GM21723 (cell line): ENCODE measurements around the gene NR1H3.
"Not testable (repeated sequence)": the region's sequence is repeated elsewhere in the genome, so short reads cannot be mapped to it uniquely, and the experiment has no call there.

Experiments
- ATAC-seq: cut with Tn5 transposase; IDR thresholded peaks from one replicate; pipeline ENCODE4 v1.9.1; 2021; ENCODE audit warnings: mild to moderate bottlenecking, moderate library complexity; ENCODE audit not compliant: unreplicated experiment

The NR1H3 gene

DNA sequence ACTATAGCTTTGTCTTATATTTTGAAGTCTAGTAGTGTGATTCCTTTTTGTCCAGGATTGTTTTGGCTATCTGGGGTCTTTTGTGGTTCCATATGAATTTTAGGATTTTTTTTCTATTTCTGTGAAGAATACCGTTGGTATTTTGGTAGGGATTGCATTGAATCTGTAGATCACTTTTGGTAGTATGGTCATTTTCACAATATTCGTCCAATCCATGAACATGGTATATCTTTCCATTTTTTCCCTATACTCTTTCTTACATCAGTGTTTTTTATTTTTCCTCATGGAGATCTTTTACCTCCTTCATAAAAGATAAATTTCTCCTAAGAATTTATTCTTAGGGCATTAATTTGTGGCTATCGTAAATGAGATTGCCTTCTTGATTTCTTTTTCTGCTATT is 41.3 kb downstream of the NR1H3 start:
- ATAC-seq: no peak

- ATAC-seq: no peak
Observed at GRCh38 chr11:47302853-47303252, 45.1 kb downstream of the NR1H3 start.

- no peak for ATAC-seq
Observed at GRCh38 chr11:47305734-47306483, 48.1 kb downstream of the NR1H3 start.

DNA sequence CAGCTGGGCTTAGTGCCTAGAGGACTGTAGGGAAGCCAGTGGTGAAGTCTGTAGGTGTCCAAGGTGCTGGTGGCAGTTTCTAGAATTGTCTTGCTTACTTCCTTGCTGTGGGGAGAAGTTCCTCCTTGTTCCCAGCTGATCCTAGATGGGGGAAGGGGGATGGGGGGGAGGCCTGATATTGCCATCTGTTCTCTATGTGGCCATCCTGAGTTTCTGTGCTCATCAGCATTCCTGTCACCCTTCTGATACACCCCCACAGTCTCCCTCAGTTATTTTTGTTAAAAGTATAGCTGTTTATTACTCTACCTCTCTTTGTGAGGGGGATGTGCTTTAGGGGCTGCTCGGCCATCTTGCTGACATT is 48.7 kb downstream of the NR1H3 start:
- ATAC-seq: no peak

DNA sequence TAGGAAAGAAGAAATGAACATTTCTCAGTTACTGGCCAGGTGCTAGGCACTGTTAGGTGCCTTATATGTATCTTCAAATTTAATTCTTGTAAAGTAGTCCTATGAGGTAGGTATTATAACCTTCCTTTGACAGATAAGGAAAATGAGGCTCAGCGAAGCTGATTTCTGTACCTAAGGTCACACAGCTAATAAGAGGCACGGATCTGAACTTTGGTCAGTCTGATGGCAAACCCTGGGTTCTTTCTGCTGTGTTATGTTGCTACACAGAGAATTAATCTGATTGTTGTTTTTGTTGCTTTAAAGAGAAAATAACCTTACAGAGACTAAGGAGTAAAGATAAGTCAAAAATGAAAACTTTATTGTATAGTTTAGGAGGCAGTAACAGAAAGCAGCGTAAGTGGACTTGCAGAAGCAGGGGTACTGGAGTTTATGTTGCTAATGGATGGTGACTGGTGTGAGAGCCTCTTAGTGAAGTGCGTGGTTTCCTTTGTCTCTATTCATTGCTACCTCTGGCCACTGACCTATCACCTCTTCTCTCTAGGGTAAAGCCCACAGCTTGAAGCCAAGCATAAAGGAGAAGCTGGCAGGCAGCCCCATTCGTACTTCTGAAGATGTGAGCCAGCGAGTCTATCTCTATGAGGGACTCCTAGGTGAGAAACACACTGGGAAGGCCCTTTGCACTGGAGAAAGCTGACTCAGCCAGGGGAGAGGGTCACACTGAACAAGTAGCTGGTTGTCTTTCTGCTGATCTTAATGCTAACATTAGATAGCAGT is 50.4 kb downstream of the NR1H3 start:
- no peak for ATAC-seq

GRCh38 chr11:47314992-47315391 is 57.2 kb downstream of the NR1H3 start:
- ATAC-seq: no peak

DNA sequence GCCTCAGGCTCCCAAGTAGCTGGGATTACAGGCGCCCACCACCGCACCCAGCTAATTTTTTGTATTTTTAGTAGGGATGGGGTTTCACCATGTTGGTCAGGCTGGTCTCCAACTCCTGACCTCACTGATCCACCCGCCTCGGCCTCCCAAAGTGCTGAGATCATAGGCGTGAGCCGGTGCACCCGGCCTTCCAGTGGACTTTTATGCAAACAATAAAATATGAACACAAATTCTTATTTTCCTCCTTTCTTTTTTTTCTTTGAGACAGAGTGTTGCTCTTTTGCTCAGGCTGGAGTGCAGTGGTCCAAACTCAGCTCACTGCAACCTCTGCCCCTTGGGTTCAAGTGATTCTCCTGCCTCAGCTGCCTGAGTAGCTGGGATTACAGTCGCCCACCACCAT is 58.7 kb downstream of the NR1H3 start:
- ATAC-seq: not testable (repeated sequence)

DNA sequence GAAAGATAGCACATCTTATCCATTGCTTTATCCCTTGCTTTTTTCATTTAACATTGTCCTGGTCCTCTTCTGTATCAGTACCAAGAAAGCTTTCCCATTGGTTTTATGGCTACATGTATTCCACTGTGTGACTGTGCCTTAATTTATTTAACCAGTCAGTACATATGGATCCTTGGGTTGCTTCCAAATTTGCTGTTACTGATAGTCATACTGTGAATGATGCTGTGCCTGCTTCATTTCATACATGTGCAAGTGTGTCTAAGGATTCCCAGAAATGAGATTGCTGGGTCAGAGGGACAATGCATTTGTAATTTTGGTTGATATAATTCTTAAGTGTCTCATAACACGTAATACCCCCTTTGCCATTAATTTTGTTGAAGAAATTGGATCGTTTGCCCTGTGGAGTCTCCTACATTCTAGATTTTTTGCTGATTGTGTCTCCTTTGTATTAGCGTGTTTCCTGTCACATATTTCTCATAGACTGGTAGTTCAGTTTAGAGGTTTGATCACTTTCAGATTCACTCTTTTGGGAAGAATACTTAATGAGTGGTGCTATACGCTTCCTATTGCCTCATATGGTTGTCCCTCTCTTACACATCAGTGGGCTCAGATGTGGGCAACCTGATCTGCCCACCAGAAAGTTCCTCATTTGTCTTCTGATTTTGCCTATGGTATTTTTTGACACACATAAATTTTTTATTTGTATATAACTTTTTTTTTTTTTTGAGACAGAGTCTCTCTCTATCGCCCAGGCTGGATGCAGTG is 59.5 kb downstream of the NR1H3 start:
- peak; percentile 85 for ATAC-seq

DNA sequence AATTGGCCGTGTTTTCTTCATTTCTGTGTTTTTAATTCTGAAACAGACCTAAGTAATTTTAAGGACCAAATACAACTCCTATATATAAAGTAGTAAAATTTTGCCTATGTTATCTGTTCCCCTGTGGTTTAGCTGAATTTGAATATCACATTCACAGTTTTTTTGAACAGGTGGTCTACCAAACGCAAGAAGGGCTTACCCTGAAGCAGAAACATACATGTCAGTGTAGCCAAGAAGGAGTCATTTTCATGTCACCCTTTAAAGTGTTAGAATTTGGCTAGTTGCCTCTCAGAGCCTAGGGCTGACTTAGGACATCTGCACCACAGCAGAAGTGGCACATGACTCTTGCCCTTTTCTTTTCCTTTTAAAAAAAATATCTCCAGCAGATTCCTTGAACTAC is 60.4 kb downstream of the NR1H3 start:
- no peak for ATAC-seq
